ENCODE data around the gene UGT1A7.

UGT1A7 gene

GRCh38 chr2:233680361-233681045 lies 1.2 kb upstream of the UGT1A7 start:
- no peak overlapping the region for H3K27ac ChIP-seq
- TF ChIP-seq CTCF (IDR thresholded peaks at IDR 0.05) = no peak
- no peak for TF ChIP-seq ZFX (IDR thresholded peaks at IDR 0.05; ENCODE audit: borderline replicate concordance)

- no peak overlapping the region for H3K27ac ChIP-seq
- TF ChIP-seq CTCF (IDR thresholded peaks at IDR 0.05) (no peak), ZFX (IDR thresholded peaks at IDR 0.05; ENCODE audit: borderline replicate concordance) (no peak)
Observed at GRCh38 chr2:233684640-233685039, 2.9 kb downstream of the UGT1A7 start.

DNA sequence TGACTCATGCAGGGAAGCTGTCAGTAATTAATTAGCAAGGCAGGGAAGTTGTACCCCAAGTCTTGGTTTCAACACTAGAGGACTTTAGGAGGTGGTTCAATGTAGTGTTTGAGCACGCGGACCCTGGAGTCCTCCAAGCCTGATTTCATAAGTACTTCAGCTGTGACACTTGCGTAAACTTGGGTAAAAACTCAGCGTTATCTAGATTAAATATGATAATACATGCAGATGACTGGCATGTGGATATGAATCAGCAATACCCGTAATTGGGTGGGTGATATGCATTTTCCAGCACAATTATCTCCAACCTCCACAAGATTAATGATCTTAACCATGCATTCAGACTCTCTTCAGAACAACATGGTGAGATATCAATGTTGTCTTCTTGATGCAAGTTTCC lies 5.2 kb downstream of the UGT1A7 start:
- H3K27ac ChIP-seq = no peak overlapping the region
- no peak for TF ChIP-seq ZFX (IDR thresholded peaks at IDR 0.05; ENCODE audit: borderline replicate concordance)

DNA sequence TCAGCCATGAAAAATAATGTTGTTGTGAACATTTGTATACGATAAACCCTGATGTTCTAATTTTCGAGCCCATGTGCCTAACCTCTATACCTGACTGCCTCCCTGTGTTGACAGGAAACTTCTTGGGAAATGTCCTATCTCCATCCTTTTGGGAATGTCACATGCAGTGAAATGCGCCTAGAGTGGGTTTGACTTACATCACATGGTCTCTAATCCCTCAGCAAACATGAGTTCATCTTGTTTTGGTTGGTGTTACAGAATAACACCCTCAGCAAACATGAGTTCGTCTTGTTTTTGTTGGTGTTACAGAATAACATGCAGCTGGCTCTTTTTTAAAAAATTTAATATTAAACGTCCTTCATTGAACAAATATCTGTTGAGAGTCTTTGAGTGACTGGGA lies 6.6 kb downstream of the UGT1A7 start:
- TF ChIP-seq CTCF (IDR thresholded peaks at IDR 0.05) = no peak
- TF ChIP-seq ZFX (IDR thresholded peaks at IDR 0.05; ENCODE audit: borderline replicate concordance) = no peak
- H3K27ac ChIP-seq = no peak overlapping the region

DNA sequence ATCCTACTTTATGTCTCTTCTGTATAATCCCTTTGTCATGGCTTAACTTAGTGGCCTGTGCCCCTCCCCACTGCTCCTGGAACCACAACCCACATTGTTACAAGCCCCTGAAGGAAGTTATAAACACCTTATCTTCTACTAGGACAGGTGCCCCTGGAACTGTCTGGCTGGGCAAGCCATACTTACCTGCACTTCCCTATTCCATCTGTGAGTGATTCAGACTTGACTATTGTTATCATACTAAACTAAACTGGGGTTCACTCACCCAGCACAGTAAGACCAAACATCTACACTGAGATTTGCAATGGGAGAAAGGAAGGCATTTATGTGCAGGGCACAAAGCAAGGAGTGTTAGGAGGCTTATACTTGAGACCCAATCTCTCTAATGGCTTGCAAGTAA lies 7.3 kb downstream of the UGT1A7 start:
- TF ChIP-seq CTCF (IDR thresholded peaks at IDR 0.05) (no peak), ZFX (IDR thresholded peaks at IDR 0.05; ENCODE audit: borderline replicate concordance) (no peak)
- H3K27ac ChIP-seq = no peak overlapping the region

GRCh38 chr2:233689501-233689900 lies 7.8 kb downstream of the UGT1A7 start:
- no peak for TF ChIP-seq ZFX (IDR thresholded peaks at IDR 0.05; ENCODE audit: borderline replicate concordance)
- no peak for TF ChIP-seq CTCF (IDR thresholded peaks at IDR 0.05)
- no peak overlapping the region for H3K27ac ChIP-seq

- no peak overlapping the region for H3K27ac ChIP-seq
- no peak for TF ChIP-seq ZFX (IDR thresholded peaks at IDR 0.05; ENCODE audit: borderline replicate concordance)
- no peak for TF ChIP-seq CTCF (IDR thresholded peaks at IDR 0.05)
Observed at GRCh38 chr2:233690444-233690843, 8.7 kb downstream of the UGT1A7 start.

Measured in 22Rv1 (cell line).